ENCODE results near the gene RC3H2. TPM values are rescaled to one million over a fixed set of nuclear protein-coding genes. Genes with fewer than 3 reads are reported as not detected.

The RC3H2 gene
- total and polyA plus RNA-seq, 2 of the 8 experiments (the other 6 are each of a cell fraction or from before 2014, with no cell fraction given): 11.2 to 38.4 TPM

DNA sequence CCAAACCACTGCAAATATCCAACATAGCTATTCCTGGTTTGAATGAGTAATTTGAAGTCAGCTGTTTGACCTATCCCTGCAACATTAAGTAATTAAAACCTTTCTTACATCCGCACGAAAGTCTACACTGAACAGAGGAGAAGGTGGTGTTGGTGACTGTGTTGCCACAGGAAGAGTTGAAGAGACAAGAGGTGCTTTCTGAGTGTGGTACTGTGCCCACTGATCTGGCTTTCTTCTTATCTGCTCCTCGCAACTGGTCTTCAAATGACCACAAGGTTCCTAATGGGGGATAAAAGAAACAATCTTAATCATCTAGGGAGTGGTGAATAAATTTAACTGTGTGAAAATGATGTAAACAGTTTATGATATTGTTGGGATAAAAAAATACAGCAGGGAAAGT lies 47.3 kb downstream of the RC3H2 start:
- no peak overlapping the region for H3K9ac ChIP-seq (replicated peaks in 1 of 4; ENCODE audit: extremely low read depth in 1 of 4, low read depth in 3 of 4, low read length in 3 of 4)
- H4K8ac ChIP-seq (ENCODE audit: extremely low read depth, insufficient read depth, low read length): no peak overlapping the region
- peaks cover 13 to 80% (median 61%) of the 10 kb centered on the region in 4 experiments for H3K36me3 ChIP-seq (ENCODE audit: control insufficient read depth in 2 of 4, insufficient read depth in 4 of 4, low read length in 3 of 4)
- FAIRE-seq: no peak
- H3K79me1 ChIP-seq (ENCODE audit: low read depth, low read length): no peaks in the 10 kb centered on the region
- no peaks in the 10 kb centered on the region for H3K4me1 ChIP-seq (replicated peaks in 1 of 4; ENCODE audit: control insufficient read depth in 3 of 4, insufficient read depth in 4 of 4, low read length in 3 of 4)
- no peak overlapping the region for H3K23ac ChIP-seq (ENCODE audit: insufficient read length)
- H2BK15ac ChIP-seq (ENCODE audit: low read length): no peak overlapping the region
- H2AK5ac ChIP-seq (ENCODE audit: low read depth, low read length): no peak overlapping the region
- H4K20me1 ChIP-seq (replicated peaks in 1 of 2; ENCODE audit: control insufficient read depth in 1 of 2, insufficient read depth in 2 of 2, low read length in 2 of 2): peaks cover 0 to 3% of the 10 kb centered on the region in 2 experiments
- no peak overlapping the region for H3K4me2 ChIP-seq (ENCODE audit: insufficient read depth in 1 of 2, low read depth in 2 of 2, low read length in 2 of 2)
- no peak overlapping the region for H3K14ac ChIP-seq (ENCODE audit: insufficient read length)
- H3K4me3 ChIP-seq (ENCODE audit: extremely low read depth in 1 of 4, insufficient read depth in 2 of 4, low read depth in 3 of 4, low read length in 4 of 4): no peak overlapping the region
- no peaks in the 10 kb centered on the region for H3K79me2 ChIP-seq (ENCODE audit: control insufficient read depth in 1 of 2, insufficient read depth in 2 of 2, low read length in 2 of 2)
- no peak for DNase-seq (ENCODE audit: low read depth in 1 of 2, low spot score in 2 of 2)
- H3K23me2 ChIP-seq (ENCODE audit: low read depth, low read length): no peaks in the 10 kb centered on the region
- no peak overlapping the region for H3K27ac ChIP-seq (ENCODE audit: low read depth, low read length)
- no peak overlapping the region for H2AFZ ChIP-seq (ENCODE audit: low read length)
- 93% methylated on average over 3 of the region's 3 CpGs; no CpG with 5 or more reads in 1 of the 2 experiments for WGBS, 2 experiments (ENCODE audit: extremely low coverage in 1 of 2, insufficient coverage in 1 of 2, insufficient read length in 1 of 2, insufficient replicate concordance in 2 of 2, low coverage in 1 of 2, low lambda C conversion rate in 2 of 2, missing lambda C conversion rate in 1 of 2)
- H3K18ac ChIP-seq (ENCODE audit: extremely low read depth, low read length): no peak overlapping the region
- ChIA-PET POLR2A (ENCODE audit: partially characterized antibody) (no interaction called here), CTCF (ENCODE audit: partially characterized antibody) (interaction anchor here (0.8 kb wide), 1 partner anchor 19 kb away, joined by 3 read pairs; no protein-coding TSS in a partner anchor)
- no peak overlapping the region for H4K5ac ChIP-seq (ENCODE audit: insufficient read length, low read depth, low read length)
- no peaks in the 10 kb centered on the region for H3K9me3 ChIP-seq (ENCODE audit: insufficient read depth in 2 of 2, low read depth in 1 of 2, low read length in 1 of 2)
- H2BK5ac ChIP-seq (ENCODE audit: low read depth, low read length): no peak overlapping the region
- no peak overlapping the region for H3K4ac ChIP-seq (replicated peaks; ENCODE audit: insufficient read length, low read depth, low read length)
- no peak for TF ChIP-seq RBBP5 (IDR thresholded peaks at IDR 0.05; ENCODE audit: borderline replicate concordance, low read depth, low read length)
- no peak for TF ChIP-seq EZH2 (IDR thresholded peaks at IDR 0.05; ENCODE audit: low read depth, low read length, severe bottlenecking)
- no peak for TF ChIP-seq RAD21 (IDR thresholded peaks at IDR 0.05 in 1 of 2, conservative IDR thresholded peaks at IDR 0.05 in 1 of 2; ENCODE audit: low read depth in 2 of 2, low read length in 2 of 2)
- TF ChIP-seq BACH1 (IDR thresholded peaks at IDR 0.05; ENCODE audit: low read length): no peak
- TF ChIP-seq TAF7 (optimal IDR thresholded peaks at IDR 0.05; ENCODE audit: borderline replicate concordance, low read depth, low read length): no peak
- no peak for TF ChIP-seq POLR2AphosphoS5 (IDR thresholded peaks at IDR 0.05; ENCODE audit: low read depth, low read length)
- TF ChIP-seq CHD2 (IDR thresholded peaks at IDR 0.05; ENCODE audit: low read length): no peak
- TF ChIP-seq TBP (IDR thresholded peaks at IDR 0.05; ENCODE audit: low read depth, low read length): no peak
- TF ChIP-seq SP2 (IDR thresholded peaks at IDR 0.05; ENCODE audit: low read length): no peak
- TF ChIP-seq, protein P1, sequence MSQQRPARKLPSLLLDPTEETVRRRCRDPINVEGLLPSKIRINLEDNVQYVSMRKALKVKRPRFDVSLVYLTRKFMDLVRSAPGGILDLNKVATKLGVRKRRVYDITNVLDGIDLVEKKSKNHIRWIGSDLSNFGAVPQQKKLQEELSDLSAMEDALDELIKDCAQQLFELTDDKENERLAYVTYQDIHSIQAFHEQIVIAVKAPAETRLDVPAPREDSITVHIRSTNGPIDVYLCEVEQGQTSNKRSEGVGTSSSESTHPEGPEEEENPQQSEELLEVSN (IDR thresholded peaks at IDR 0.05): no peak
- no peak for TF ChIP-seq RNF2 (IDR thresholded peaks at IDR 0.05; ENCODE audit: borderline replicate concordance, low read depth, low read length, missing control alignments, poor library complexity, severe bottlenecking)
- TF ChIP-seq EGR1 (IDR thresholded peaks at IDR 0.05; ENCODE audit: borderline replicate concordance, low read depth, low read length): no peak
- H4K91ac ChIP-seq (replicated peaks; ENCODE audit: insufficient read length, low read length): no peak overlapping the region
- no peak overlapping the region for H3K56ac ChIP-seq (replicated peaks; ENCODE audit: insufficient read length, low read depth, low read length)
- no peak overlapping the region for H2BK12ac ChIP-seq (ENCODE audit: low read depth, low read length)
- H2BK120ac ChIP-seq (replicated peaks; ENCODE audit: low read depth, low read length): no peak overlapping the region
- H2BK20ac ChIP-seq (ENCODE audit: low read length): no peak overlapping the region
- H3K27me3 ChIP-seq (replicated peaks in 1 of 4; ENCODE audit: control insufficient read depth in 3 of 4, extremely low read depth in 1 of 4, insufficient read depth in 3 of 4, low read length in 3 of 4): no peaks in the 10 kb centered on the region
